Measurements from ENCODE around the gene CHN1. TPM values are rescaled to one million over a fixed set of nuclear protein-coding genes. Genes with fewer than 3 reads are reported as not detected.

Gene CHN1
- total and polyA plus RNA-seq, 2 donors from 2014 or later = 6.5 to 14.1 TPM

DNA sequence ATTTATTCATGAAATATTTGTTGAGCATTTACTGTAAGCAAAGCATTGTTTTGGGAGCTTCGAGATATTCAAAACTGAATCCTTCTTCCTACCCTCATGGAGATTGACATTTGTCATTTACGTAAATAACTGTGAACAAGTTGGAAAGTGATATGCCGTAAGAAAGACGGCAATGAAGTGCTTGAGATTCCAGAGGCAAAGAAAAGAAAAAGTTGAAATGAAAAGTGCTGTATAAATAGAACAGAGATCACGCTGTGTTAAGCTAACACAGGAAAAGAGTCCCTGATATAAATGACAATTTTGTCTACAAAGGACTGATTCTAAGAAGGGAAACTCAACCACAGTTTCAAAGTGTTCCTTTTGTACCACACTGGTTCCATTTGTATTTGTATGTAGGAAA lies 242.7 kb downstream of the CHN1 start:
- DNase-seq (no peak), FAIRE-seq (no peak)
- no peak overlapping the region for H3K27ac ChIP-seq (ENCODE audit: low read depth in 2 of 2, low read length in 2 of 2)
- intact Hi-C loops (cut with DNase I) = no loop called here
- H3K4me1 ChIP-seq (ENCODE audit: control insufficient read depth in 2 of 3, insufficient read depth in 2 of 3, low read depth in 1 of 3, low read length in 3 of 3) = no peaks in the 10 kb centered on the region
- no peaks in the 10 kb centered on the region for H3K9me3 ChIP-seq (ENCODE audit: control insufficient read depth in 2 of 3, insufficient read depth in 1 of 3, low read length in 3 of 3)
- no peaks in the 10 kb centered on the region for H3K27me3 ChIP-seq (ENCODE audit: control insufficient read depth, insufficient read depth, low read length)
- no peaks in the 10 kb centered on the region for H3K36me3 ChIP-seq (ENCODE audit: control insufficient read depth in 2 of 3, insufficient read depth in 3 of 3, low read length in 3 of 3)
- H3K9ac ChIP-seq (ENCODE audit: low read length in 3 of 3) = no peak overlapping the region
- TF ChIP-seq, protein P1, sequence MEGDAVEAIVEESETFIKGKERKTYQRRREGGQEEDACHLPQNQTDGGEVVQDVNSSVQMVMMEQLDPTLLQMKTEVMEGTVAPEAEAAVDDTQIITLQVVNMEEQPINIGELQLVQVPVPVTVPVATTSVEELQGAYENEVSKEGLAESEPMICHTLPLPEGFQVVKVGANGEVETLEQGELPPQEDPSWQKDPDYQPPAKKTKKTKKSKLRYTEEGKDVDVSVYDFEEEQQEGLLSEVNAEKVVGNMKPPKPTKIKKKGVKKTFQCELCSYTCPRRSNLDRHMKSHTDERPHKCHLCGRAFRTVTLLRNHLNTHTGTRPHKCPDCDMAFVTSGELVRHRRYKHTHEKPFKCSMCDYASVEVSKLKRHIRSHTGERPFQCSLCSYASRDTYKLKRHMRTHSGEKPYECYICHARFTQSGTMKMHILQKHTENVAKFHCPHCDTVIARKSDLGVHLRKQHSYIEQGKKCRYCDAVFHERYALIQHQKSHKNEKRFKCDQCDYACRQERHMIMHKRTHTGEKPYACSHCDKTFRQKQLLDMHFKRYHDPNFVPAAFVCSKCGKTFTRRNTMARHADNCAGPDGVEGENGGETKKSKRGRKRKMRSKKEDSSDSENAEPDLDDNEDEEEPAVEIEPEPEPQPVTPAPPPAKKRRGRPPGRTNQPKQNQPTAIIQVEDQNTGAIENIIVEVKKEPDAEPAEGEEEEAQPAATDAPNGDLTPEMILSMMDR (IDR thresholded peaks at IDR 0.05; ENCODE audit: borderline replicate concordance, extremely low read depth, insufficient read depth) = no peak
- H3K4me3 ChIP-seq (ENCODE audit: low read length in 3 of 3) = no peak overlapping the region

DNA sequence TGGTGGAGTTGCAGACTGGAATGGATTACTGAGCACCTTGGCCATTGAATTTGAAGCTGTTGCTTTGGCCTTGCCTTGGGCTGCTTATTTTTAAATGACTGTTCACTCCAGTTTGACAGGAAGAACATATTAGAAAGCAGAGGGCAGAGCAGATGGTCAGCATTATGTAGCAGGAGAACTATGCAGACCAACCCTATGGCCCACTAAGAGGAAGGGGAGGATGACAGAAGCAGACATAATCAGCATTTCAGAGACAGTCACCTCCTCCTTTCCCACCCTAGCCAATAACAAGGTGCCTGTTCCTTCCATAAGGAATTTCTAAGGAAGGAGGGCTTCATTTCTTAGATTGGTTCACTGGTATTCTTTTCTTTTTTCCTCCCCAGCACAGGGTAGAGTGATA lies 243.3 kb downstream of the CHN1 start:
- TF ChIP-seq, protein P1 (IDR thresholded peaks at IDR 0.05; ENCODE audit: borderline replicate concordance, extremely low read depth, insufficient read depth) = no peak
- FAIRE-seq (no peak), DNase-seq (no peak)
- H3K4me3 ChIP-seq (ENCODE audit: low read length in 3 of 3) = no peak overlapping the region
- no peaks in the 10 kb centered on the region for H3K4me1 ChIP-seq (ENCODE audit: control insufficient read depth in 2 of 3, insufficient read depth in 2 of 3, low read depth in 1 of 3, low read length in 3 of 3)
- no peak overlapping the region for H3K27ac ChIP-seq (ENCODE audit: low read depth in 2 of 2, low read length in 2 of 2)
- H3K9me3 ChIP-seq (ENCODE audit: control insufficient read depth in 2 of 3, insufficient read depth in 1 of 3, low read length in 3 of 3) = no peaks in the 10 kb centered on the region
- intact Hi-C loops (cut with DNase I) = no loop called here
- no peaks in the 10 kb centered on the region for H3K27me3 ChIP-seq (ENCODE audit: control insufficient read depth, insufficient read depth, low read length)
- no peaks in the 10 kb centered on the region for H3K36me3 ChIP-seq (ENCODE audit: control insufficient read depth in 2 of 3, insufficient read depth in 3 of 3, low read length in 3 of 3)
- H3K9ac ChIP-seq (ENCODE audit: low read length in 3 of 3) = no peak overlapping the region

DNA sequence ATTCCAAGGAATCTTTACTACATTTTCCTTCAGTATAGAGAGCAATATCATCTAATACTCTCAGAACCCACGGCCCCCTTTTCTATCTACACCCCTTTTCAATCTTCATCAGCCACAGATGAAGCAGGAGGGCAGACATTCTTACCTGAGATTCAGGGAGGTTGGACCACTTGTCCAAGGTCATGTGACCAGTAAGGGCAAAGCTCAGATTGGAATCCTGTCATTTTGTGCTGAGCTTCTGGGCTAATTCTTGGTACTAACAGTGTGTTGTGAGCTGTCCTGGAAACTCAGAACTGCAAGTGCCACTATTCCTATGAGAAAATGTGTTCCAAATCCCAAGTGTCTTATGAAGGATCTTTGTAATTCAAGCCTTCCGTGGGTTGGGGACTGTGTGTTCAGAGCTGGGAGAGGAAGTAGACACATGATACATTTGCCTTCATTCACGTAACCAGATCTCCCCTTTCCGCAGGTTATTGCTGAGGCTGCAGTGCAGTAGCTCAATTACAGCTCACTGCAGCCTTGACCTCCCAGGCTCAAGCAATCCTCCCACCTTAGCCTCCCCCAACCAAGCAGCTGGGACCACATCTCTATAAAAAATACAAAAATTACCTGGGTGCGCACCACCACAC lies 244.2 kb downstream of the CHN1 start:
- Histone ChIP-seq H3K9me3 (ENCODE audit: control insufficient read depth in 2 of 3, insufficient read depth in 1 of 3, low read length in 3 of 3) (no peaks in the 10 kb centered on the region), H3K9ac (ENCODE audit: low read length in 3 of 3) (no peak overlapping the region), H3K27ac (ENCODE audit: low read depth in 2 of 2, low read length in 2 of 2) (no peak overlapping the region), H3K36me3 (ENCODE audit: control insufficient read depth in 2 of 3, insufficient read depth in 3 of 3, low read length in 3 of 3) (no peaks in the 10 kb centered on the region), H3K4me1 (ENCODE audit: control insufficient read depth in 2 of 3, insufficient read depth in 2 of 3, low read depth in 1 of 3, low read length in 3 of 3) (no peaks in the 10 kb centered on the region), H3K27me3 (ENCODE audit: control insufficient read depth, insufficient read depth, low read length) (no peaks in the 10 kb centered on the region), H3K4me3 (ENCODE audit: low read length in 3 of 3) (no peak overlapping the region)
- TF ChIP-seq, protein P1 (IDR thresholded peaks at IDR 0.05; ENCODE audit: borderline replicate concordance, extremely low read depth, insufficient read depth) = no peak
- FAIRE-seq (no peak), DNase-seq (peak in 4 of 5 donors; percentile 67 to 87 (median 74))
- intact Hi-C loops (cut with DNase I) = no loop called here

All from kidney (tissue), 14 donors.